CD4-positive, alpha-beta memory T cell (primary cell): ENCODE data around the gene IL18BP. TPM values are rescaled to one million over a fixed set of nuclear protein-coding genes. Genes with fewer than 3 reads are reported as not detected.

Experiments
- CTCF ChIA-PET: fragments of 350-600 bp; sonication (Branson Sonifier 250); formaldehyde crosslinking; loops from one replicate; lab custom pipeline; 2021; ENCODE audit warnings: inconsistent platforms; ENCODE audit not compliant: partially characterized antibody; lab: Charles Lee
- POLR2A ChIA-PET: fragments of 350-600 bp; sonication (Branson Sonifier 250); formaldehyde crosslinking; loops from one replicate; lab custom pipeline; 2021; ENCODE audit not compliant: partially characterized antibody; lab: Charles Lee
- DNase-seq, 5 donors: peaks; one replicate each; pipeline versions ENCODE4 v3.0.0 to v3.0.0-alpha.2; 2020 to 2022; ENCODE audit warnings: mixed read lengths in 1 of 5
- H3K27ac ChIP-seq: one replicate; pipeline ENCODE4 v1.7.0; 2013; ENCODE audit warnings: low read depth, low read length
- H3K27me3 ChIP-seq: 2 replicates; pipeline ENCODE4 v1.7.0; 2013; ENCODE audit warnings: mild to moderate bottlenecking, low read length, moderate library complexity; ENCODE audit not compliant: insufficient read depth
- H3K36me3 ChIP-seq: 2 replicates; pipeline ENCODE4 v1.7.0; 2013; ENCODE audit warnings: mild to moderate bottlenecking, low read length, moderate library complexity; ENCODE audit not compliant: insufficient read depth
- H3K4me1 ChIP-seq: 2 replicates; pipeline ENCODE4 v1.7.0; 2013; ENCODE audit warnings: mild to moderate bottlenecking, low read length, moderate library complexity; ENCODE audit not compliant: insufficient read depth
- H3K4me3 ChIP-seq, 2 donors: one replicate each; pipeline ENCODE4 v1.7.0; 2013; ENCODE audit warnings: low read length in 2 of 2, mild to moderate bottlenecking in 1 of 2
- H3K9me3 ChIP-seq, 2 donors: one replicate each; pipeline ENCODE4 v1.7.0; 2013; ENCODE audit warnings: low read length in 2 of 2, control low read depth in 1 of 2; ENCODE audit not compliant: control insufficient read depth in 1 of 2
- H3K27ac Mint-ChIP-seq, 7 donors: one replicate each; pipeline ENCODE4 v1.8.0; 2020 to 2021; ENCODE audit warnings: mixed read lengths in 7 of 7, mild to moderate bottlenecking in 6 of 7, inconsistent platforms in 3 of 7, moderate library complexity in 3 of 7
- H3K27me3 Mint-ChIP-seq, 2 donors: one replicate each; pipeline ENCODE4 v1.8.0; 2020 to 2021; ENCODE audit warnings: mixed read lengths in 2 of 2
- H3K36me3 Mint-ChIP-seq, 2 donors: one replicate each; pipeline ENCODE4 v1.8.0; 2020 to 2021; ENCODE audit warnings: mixed read lengths in 2 of 2, inconsistent platforms in 1 of 2, mild to moderate bottlenecking in 1 of 2
- H3K4me1 Mint-ChIP-seq, 4 donors: one replicate each; pipeline ENCODE4 v1.8.0; 2020 to 2021; ENCODE audit warnings: mixed read lengths in 4 of 4, mild to moderate bottlenecking in 1 of 4
- H3K4me3 Mint-ChIP-seq, 8 donors: one replicate each; pipeline ENCODE4 v1.8.0; 2020 to 2021; ENCODE audit warnings: mixed read lengths in 8 of 8, mild to moderate bottlenecking in 7 of 8, moderate library complexity in 6 of 8, inconsistent platforms in 3 of 8
- H3K9me3 Mint-ChIP-seq, 8 donors: one replicate each; pipeline ENCODE4 v1.8.0; 2020 to 2021; ENCODE audit warnings: mixed read lengths in 8 of 8, mild to moderate bottlenecking in 5 of 8, inconsistent platforms in 3 of 8, moderate library complexity in 1 of 8
- intact Hi-C: fragments of 100-400 bp; cut with micrococcal nuclease; formaldehyde crosslinking; loops from one replicate; pipeline ENCODE4 v1.15.1; 2023
- polyA plus RNA-seq, 2 donors: library from polyadenylated mRNA; unstranded; fragments of 300-500 nt; fragmentation: Illumina TruSeq; gene quantifications; one replicate each; pipeline ENCODE4 v1.2.3, GENCODE V29; 2021
- total RNA-seq, 2 experiments: library from RNA; stranded (reverse); gene quantifications; one replicate each; pipeline ENCODE4 v1.2.3, GENCODE V29; 2021

The IL18BP gene
- total and polyA plus RNA-seq, 4 experiments from 2014 or later: 13.8 to 26.2 (median 20.6) TPM

GRCh38 chr11:72009156-72009555, 10.4 kb downstream of the IL18BP start:
- no peaks in the 10 kb centered on the region for H3K27me3 ChIP-seq
- Mint-ChIP-seq H3K9me3 (no peaks in the 10 kb centered on the region), H3K4me1 (peaks cover 0 to 4% (median 1%) of the 10 kb centered on the region in 4 donors), H3K4me3 (no peak overlapping the region), H3K27me3 (no peaks in the 10 kb centered on the region), H3K27ac (peak overlapping the region in 1 of 7 donors; percentile 86), H3K36me3 (peaks cover 46 to 91% of the 10 kb centered on the region in 2 donors)
- ChIA-PET CTCF (interaction anchor here (0.6 kb wide), 1 partner anchor 135 kb away, joined by 3 read pairs; no protein-coding TSS in a partner anchor), POLR2A (interaction anchor here (0.8 to 1.6 kb wide), 3 partner anchors 10 to 102 kb away, joined by 3 to 4 read pairs (median 3); partner anchors contain the start of gene IL18BP)
- DNase-seq: no peak
- no peaks in the 10 kb centered on the region for H3K4me1 ChIP-seq
- no peak overlapping the region for H3K27ac ChIP-seq
- no peaks in the 10 kb centered on the region for H3K9me3 ChIP-seq
- no peak overlapping the region for H3K4me3 ChIP-seq
- intact Hi-C loops: no loop called here
- peaks cover 96% of the 10 kb centered on the region for H3K36me3 ChIP-seq

- ChIA-PET CTCF (interaction anchor here (0.5 kb wide), 1 partner anchor 135 kb away, joined by 3 read pairs; no protein-coding TSS in a partner anchor), POLR2A (interaction anchor here (1.5 kb wide), 1 partner anchor 11 kb away, joined by 5 read pairs; no protein-coding TSS in a partner anchor)
- Histone ChIP-seq H3K27me3 (no peaks in the 10 kb centered on the region), H3K4me3 (no peak overlapping the region), H3K4me1 (no peaks in the 10 kb centered on the region), H3K9me3 (no peaks in the 10 kb centered on the region), H3K36me3 (peaks cover 96% of the 10 kb centered on the region), H3K27ac (no peak overlapping the region)
- no peaks in the 10 kb centered on the region for H3K9me3 Mint-ChIP-seq
- no peaks in the 10 kb centered on the region for H3K27me3 Mint-ChIP-seq
- peaks cover 59 to 92% of the 10 kb centered on the region in 2 donors for H3K36me3 Mint-ChIP-seq
- intact Hi-C loops: no loop called here
- H3K4me1 Mint-ChIP-seq: peaks cover 0 to 4% (median 1%) of the 10 kb centered on the region in 4 donors
- no peak overlapping the region for H3K4me3 Mint-ChIP-seq
- no peak for DNase-seq
- peak overlapping the region in 3 of 7 donors; percentile 19 to 55 (median 30) for H3K27ac Mint-ChIP-seq
Observed at GRCh38 chr11:72010529-72011233, 12.0 kb downstream of the IL18BP start.

- peaks cover 0 to 4% (median 2%) of the 10 kb centered on the region in 4 donors for H3K4me1 Mint-ChIP-seq
- no peak overlapping the region for H3K27ac ChIP-seq
Observed at GRCh38 chr11:72012091-72012630, 13.5 kb downstream of the IL18BP start.

GRCh38 chr11:72012897-72013721, 14.4 kb downstream of the IL18BP start:
- Mint-ChIP-seq H3K27ac (peak overlapping the region in 2 of 7 donors; percentile 69 to 76), H3K27me3 (no peaks in the 10 kb centered on the region), H3K4me3 (no peak overlapping the region), H3K9me3 (no peaks in the 10 kb centered on the region), H3K36me3 (peaks cover 61 to 91% of the 10 kb centered on the region in 2 donors), H3K4me1 (peaks cover 0 to 4% (median 2%) of the 10 kb centered on the region in 4 donors)
- no peak for DNase-seq
- intact Hi-C loops: no loop called here
- no peaks in the 10 kb centered on the region for H3K4me1 ChIP-seq
- H3K9me3 ChIP-seq: no peaks in the 10 kb centered on the region
- peaks cover 96% of the 10 kb centered on the region for H3K36me3 ChIP-seq
- no peaks in the 10 kb centered on the region for H3K27me3 ChIP-seq
- H3K4me3 ChIP-seq: no peak overlapping the region
- ChIA-PET CTCF (interaction anchor here (3.1 kb wide), 2 partner anchors 12 to 78 kb away, joined by 15 to 22 read pairs; no protein-coding TSS in a partner anchor), POLR2A (no interaction called here)
- no peak overlapping the region for H3K27ac ChIP-seq

More at GRCh38 chr11:72012091-72012630, 13.5 kb downstream of the IL18BP start:
- Histone ChIP-seq H3K4me3 (no peak overlapping the region), H3K36me3 (peaks cover 96% of the 10 kb centered on the region), H3K9me3 (no peaks in the 10 kb centered on the region), H3K4me1 (no peaks in the 10 kb centered on the region), H3K27me3 (no peaks in the 10 kb centered on the region)
- Mint-ChIP-seq H3K36me3 (peaks cover 61 to 92% of the 10 kb centered on the region in 2 donors), H3K27me3 (no peaks in the 10 kb centered on the region), H3K9me3 (no peaks in the 10 kb centered on the region), H3K4me3 (no peak overlapping the region), H3K27ac (peak overlapping the region in 6 of 7 donors; percentile 40 to 80 (median 66))
- ChIA-PET POLR2A (interaction anchor here (1.5 kb wide), 1 partner anchor 12 kb away, joined by 5 read pairs; no protein-coding TSS in a partner anchor), CTCF (no interaction called here)
- DNase-seq: no peak
- intact Hi-C loops: no loop called here

GRCh38 chr11:72013765-72014711, 15.3 kb downstream of the IL18BP start:
- Mint-ChIP-seq H3K4me3 (no peak overlapping the region), H3K9me3 (no peaks in the 10 kb centered on the region), H3K4me1 (peaks cover 0 to 4% (median 2%) of the 10 kb centered on the region in 4 donors), H3K36me3 (peaks cover 62 to 92% of the 10 kb centered on the region in 2 donors), H3K27ac (peak overlapping the region in 1 of 7 donors; percentile 42), H3K27me3 (no peaks in the 10 kb centered on the region)
- POLR2A ChIA-PET: interaction anchor here (0.7 to 1.9 kb wide), 5 partner anchors 15 to 210 kb away, joined by 3 to 6 read pairs (median 3); partner anchors contain the start of genes ANAPC15 and IL18BP
- peaks cover 98% of the 10 kb centered on the region for H3K36me3 ChIP-seq
- H3K4me1 ChIP-seq: no peaks in the 10 kb centered on the region
- no peak for DNase-seq
- no peak overlapping the region for H3K4me3 ChIP-seq
- H3K27ac ChIP-seq: no peak overlapping the region
- intact Hi-C loops: no loop called here
- H3K9me3 ChIP-seq: no peaks in the 10 kb centered on the region
- CTCF ChIA-PET: interaction anchor here (0.6 to 3.1 kb wide), 7 partner anchors 11 to 170 kb away, joined by 3 to 22 read pairs (median 6); partner anchors contain the start of gene IL18BP
- no peaks in the 10 kb centered on the region for H3K27me3 ChIP-seq

- CTCF ChIA-PET: interaction anchor here (0.6 to 3.9 kb wide), 9 partner anchors 10 to 169 kb away, joined by 3 to 22 read pairs (median 7); partner anchors contain the start of gene IL18BP
- POLR2A ChIA-PET: interaction anchor here (0.7 to 1.9 kb wide), 6 partner anchors 10 to 209 kb away, joined by 3 to 9 read pairs (median 4); partner anchors contain the start of genes ANAPC15 and IL18BP
- H3K27me3 ChIP-seq: no peaks in the 10 kb centered on the region
- no peak overlapping the region for H3K4me3 Mint-ChIP-seq
- peaks cover 100% of the 10 kb centered on the region for H3K36me3 ChIP-seq
- no peaks in the 10 kb centered on the region for H3K4me1 ChIP-seq
- no peak for DNase-seq
- H3K4me1 Mint-ChIP-seq: peaks cover 0 to 4% (median 2%) of the 10 kb centered on the region in 4 donors
- intact Hi-C loops: no loop called here
- no peak overlapping the region for H3K27ac ChIP-seq
- H3K27me3 Mint-ChIP-seq: no peaks in the 10 kb centered on the region
- peak overlapping the region in 3 of 7 donors; percentile 57 to 68 (median 65) for H3K27ac Mint-ChIP-seq
- no peaks in the 10 kb centered on the region for H3K9me3 Mint-ChIP-seq
- H3K36me3 Mint-ChIP-seq: peaks cover 65 to 92% of the 10 kb centered on the region in 2 donors
- H3K4me3 ChIP-seq: no peak overlapping the region
- H3K9me3 ChIP-seq: no peaks in the 10 kb centered on the region
Observed at GRCh38 chr11:72014761-72015320, 16.1 kb downstream of the IL18BP start.
